ENCODE data around the gene MS4A6A. TPM values are rescaled to one million over a fixed set of nuclear protein-coding genes. Genes with fewer than 3 reads are reported as not detected.

MS4A6A gene
- total RNA-seq, 1 experiment from 2014 or later: not detected

GRCh38 chr11:60131912-60132311, 51.0 kb downstream of the MS4A6A start:
- Mint-ChIP-seq H3K27ac (no peak overlapping the region), H3K9me3 (peaks cover 21 to 22% of the 10 kb centered on the region in 2 experiments), H3K27me3 (ENCODE audit: low read depth) (peaks cover 3% of the 10 kb centered on the region; the same call in 1 of the 2 replicates), H3K4me3 (no peak overlapping the region), H3K4me1 (peaks cover 11 to 12% of the 10 kb centered on the region in 2 experiments; a peak in 3 of 4 replicates), H3K36me3 (ENCODE audit: insufficient read depth in 1 of 3, low read depth in 3 of 3) (peaks cover 6 to 19% (median 16%) of the 10 kb centered on the region in 3 experiments)
- no peak for DNase-seq
- Histone ChIP-seq H4K5ac (ENCODE audit: insufficient read length, low read depth, low read length) (no peak overlapping the region), H2AFZ (ENCODE audit: low read length) (no peak overlapping the region), H2BK12ac (ENCODE audit: insufficient read length, low read depth, low read length) (no peak overlapping the region), H2BK120ac (ENCODE audit: low read depth, low read length, poor library complexity, severe bottlenecking) (no peak overlapping the region), H2AK5ac (ENCODE audit: insufficient read length, low read length) (no peak overlapping the region), H3K27ac (ENCODE audit: insufficient read length, low read depth, low read length) (no peak overlapping the region), H3K14ac (ENCODE audit: insufficient read depth, low read length) (no peak overlapping the region), H2BK20ac (ENCODE audit: low read depth, low read length, poor library complexity, severe bottlenecking) (no peak overlapping the region), H3K23ac (ENCODE audit: insufficient read length, low read depth, low read length) (no peak overlapping the region), H3K27me3 (ENCODE audit: insufficient read depth, low read length) (no peaks in the 10 kb centered on the region), H2BK15ac (ENCODE audit: low read depth, low read length) (no peak overlapping the region), H2BK5ac (ENCODE audit: insufficient read length, low read length) (no peak overlapping the region), H3K79me1 (ENCODE audit: insufficient read depth, low read depth, low read length, poor library complexity, severe bottlenecking) (no peaks in the 10 kb centered on the region), H3K9ac (ENCODE audit: extremely low read depth, insufficient read length, low read length) (no peak overlapping the region), H3K79me2 (ENCODE audit: insufficient read depth, low read length) (no peaks in the 10 kb centered on the region), H3K56ac (ENCODE audit: insufficient read length, low read depth, low read length) (no peak overlapping the region), H3K4ac (ENCODE audit: low read depth, low read length) (no peak overlapping the region), H3T11ph (ENCODE audit: low read length) (no peak overlapping the region), H4K20me1 (ENCODE audit: control insufficient read depth, insufficient read depth, insufficient read length) (no peaks in the 10 kb centered on the region), H3K9me3 (ENCODE audit: control insufficient read depth, low read depth, low read length) (peaks cover 10% of the 10 kb centered on the region), H4K8ac (replicated peaks; ENCODE audit: insufficient read length, low read depth, low read length) (no peak overlapping the region), H3K4me1 (ENCODE audit: insufficient read depth, low read length) (no peaks in the 10 kb centered on the region), H3K18ac (ENCODE audit: insufficient read length, low read depth, low read length) (no peak overlapping the region), H4K91ac (ENCODE audit: insufficient read length, low read depth, low read length) (no peak overlapping the region), H3K4me2 (ENCODE audit: insufficient read depth, insufficient read length, low read length) (no peak overlapping the region), H3K23me2 (ENCODE audit: insufficient read length, low read depth, low read length, poor library complexity, severe bottlenecking) (no peaks in the 10 kb centered on the region)
- no CpG with 5 or more reads among the region's 3 CpGs for whole genome bisulfite sequencing (ENCODE audit: extremely low coverage, insufficient read length, low lambda C conversion rate)
- no peak for TF ChIP-seq CTCF (conservative IDR thresholded peaks at IDR 0.05)
